Brain pericyte (primary cell): ENCODE data around the gene DOCK1.
"Not testable (repeated sequence)": the region's sequence is repeated elsewhere in the genome, so short reads cannot be mapped to it uniquely, and the experiment has no call there.

Source experiments
- DNase-seq: peaks from one replicate; pipeline ENCODE4 v3.0.0-alpha.2; 2012; ENCODE audit warnings: low read depth, low spot score

DOCK1 gene

DNA sequence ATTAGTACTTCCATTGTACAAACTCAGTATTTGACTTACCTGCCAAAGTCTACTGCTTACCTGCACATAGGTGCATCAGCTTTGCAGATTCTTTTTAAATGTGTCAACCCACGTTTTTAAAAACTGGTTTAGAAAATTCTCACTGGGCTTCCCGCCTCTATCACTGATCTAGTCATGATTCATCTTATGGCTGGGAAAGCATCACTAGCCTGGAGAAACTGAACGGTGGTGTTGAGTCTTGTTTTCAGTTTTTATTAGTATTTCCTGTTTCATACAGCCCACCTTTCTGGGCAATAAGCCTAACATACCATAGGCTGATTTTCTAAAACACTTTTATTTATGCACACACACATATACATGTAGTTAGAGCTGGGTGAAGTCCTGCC, 19.7 kb downstream of the DOCK1 start:
- DNase-seq = no peak

DNA sequence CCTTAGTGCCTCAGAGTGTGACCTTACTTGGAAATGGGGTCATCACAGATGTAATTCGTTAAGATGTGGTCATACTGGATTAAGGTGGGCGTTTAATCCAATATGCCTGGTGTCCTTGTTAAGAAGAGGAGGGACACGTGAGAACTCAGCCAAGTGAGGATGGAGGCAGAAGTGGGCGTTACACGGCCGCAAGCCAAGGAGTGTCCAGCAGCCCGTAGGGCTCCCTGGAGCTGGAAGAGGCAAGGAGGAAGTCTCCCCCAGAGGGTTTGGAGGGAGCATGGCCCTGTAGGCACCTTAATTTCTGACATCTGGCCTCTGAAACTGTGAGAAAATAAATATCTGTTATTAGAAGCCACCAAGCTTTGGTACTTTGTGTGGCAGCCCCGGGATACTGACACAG, 21.3 kb downstream of the DOCK1 start:
- no peak for DNase-seq

DNA sequence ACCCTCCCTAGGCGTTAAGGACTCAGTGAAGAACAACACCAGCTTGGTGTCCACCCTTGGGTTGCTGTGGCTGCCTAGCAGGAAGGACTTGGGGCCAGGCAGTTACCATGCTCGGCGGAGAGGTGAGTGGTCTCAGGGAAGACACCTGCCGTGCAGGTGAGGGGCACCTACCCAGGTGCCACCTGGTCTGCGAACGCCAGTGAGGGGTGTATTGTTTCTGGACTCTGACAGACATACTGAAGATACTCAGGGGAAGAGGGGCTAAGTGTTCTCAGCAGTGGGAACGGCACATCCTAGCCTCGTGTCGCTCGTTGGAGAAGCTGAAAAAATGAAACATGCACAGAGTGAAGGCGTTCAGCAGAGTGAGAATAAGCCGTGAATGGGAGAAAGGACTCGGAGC, 22.6 kb downstream of the DOCK1 start:
- no peak for DNase-seq

DNA sequence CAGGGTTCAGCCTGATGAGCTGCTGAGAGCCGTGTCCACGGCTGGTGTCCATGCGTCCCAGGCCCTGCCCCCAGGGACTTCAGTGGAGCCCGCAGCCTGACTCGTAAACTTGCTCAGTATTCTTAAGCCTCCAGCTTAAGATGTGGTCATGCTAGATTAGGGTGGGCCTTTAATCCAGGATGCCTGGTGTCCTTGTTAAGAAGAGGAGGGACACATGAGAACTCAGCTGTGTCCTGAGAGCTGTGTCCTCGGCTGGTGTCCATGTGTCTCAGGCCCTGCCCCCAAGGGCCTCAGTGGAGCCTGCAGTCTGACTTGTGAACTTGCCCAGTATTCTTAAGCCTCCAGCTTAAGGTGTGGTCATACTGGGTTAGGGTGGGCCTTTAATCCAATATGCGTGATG, 23.0 kb downstream of the DOCK1 start:
- DNase-seq = no peak

DNA sequence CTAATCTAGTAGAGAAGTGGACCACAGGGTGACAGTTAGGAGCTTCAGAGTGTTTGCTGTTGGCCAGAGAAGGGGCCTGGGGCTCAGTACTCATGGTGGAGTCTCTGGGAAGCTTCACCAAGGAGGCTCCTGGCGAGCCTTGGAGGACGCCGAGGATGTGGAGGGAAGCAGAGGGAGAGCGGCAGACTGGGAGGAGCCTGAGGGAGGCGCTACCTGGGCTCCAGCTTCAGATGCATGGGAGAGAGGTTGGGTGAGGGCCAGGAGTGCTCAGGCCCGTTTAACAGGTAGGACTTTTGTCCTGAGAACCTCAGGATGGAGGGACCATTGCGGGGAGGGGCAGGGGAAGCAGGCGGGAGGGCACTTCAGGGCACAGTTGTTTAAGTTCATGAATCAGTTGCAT, 24.2 kb downstream of the DOCK1 start:
- no peak for DNase-seq

DNA sequence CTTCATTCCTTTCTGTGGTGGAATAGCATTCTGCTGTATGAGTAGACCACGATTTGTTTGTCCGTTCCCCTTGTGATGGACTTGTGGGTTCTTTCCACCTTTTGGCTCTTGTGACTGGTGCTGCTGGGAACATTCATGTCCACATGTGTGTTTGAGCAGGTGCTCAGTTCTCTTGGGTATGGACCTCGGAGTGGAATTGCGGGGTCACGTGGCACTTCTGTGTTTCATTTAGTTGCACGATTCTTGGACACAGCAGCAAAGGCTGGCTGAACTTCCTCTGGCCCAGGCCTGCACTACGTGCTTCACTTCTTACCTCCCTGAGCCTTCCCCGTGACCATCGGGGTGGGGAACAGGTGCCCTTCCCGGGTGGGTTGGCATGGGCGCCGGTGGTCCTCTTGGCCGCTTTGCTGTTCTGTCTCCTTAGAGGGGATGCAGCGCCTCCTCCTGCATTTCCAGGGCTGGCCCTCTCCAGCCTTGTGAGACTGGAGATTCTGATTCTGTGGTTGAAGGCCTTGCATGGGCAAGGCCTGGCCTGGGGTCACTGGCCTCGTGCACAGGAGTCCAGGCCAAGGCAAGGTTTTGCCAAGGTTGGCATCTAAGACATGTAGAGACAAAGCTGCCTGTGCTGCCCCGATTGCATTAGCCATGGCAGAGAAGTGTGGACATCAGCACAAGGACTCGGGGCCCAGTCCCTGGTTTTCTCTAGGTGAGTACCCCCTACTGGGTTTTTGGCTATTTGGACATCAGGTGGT, 25.1 kb downstream of the DOCK1 start:
- DNase-seq = no peak

DNA sequence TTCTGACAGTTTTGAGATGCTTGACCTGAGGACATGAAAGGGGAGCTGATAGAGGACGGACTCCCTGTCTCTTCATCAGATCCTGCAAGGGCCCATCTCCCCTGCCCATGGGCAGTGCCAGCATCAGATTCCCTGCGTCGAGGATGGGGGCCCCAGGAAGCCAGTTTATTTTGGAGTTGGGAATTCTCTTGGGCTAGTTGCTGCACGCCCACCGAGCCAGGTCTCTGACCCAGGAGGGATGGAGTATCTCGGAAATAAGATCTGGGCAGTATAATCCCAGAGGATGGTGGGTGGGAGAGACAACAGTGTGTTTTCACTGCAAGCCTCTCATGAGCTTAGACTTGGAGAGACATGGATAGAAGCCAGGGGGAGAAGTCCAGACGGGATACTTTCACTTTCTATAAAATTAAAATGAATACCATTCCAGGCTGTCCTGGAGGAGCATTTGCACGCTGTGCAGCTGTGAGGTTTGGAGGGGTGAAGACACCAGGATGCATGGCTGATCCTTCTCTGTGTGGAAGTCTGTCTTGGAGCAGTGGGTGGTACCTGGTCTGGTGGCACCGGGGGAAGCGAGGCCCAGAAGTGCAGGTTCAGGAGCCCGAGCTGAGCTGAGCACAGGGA, 25.8 kb downstream of the DOCK1 start:
- no peak for DNase-seq

DNA sequence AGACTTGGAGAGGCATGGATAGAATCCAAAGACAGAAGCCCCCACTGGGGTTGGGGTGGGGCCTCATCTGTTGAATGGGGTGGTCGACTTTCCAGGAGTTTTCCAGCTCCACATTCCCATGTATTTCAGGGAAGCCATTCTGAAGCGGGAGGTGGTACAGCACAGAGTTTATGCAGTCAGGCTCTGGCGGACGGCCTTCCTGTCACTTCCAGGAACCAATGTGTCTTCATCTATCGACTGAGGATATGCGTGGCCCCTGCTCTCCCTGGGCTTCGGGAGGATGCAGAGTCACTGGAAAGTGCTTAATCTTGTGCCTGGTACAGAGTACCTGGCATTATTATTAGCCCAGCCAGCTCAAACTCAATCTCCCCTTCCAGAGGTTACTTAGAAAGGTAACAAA, 26.3 kb downstream of the DOCK1 start:
- DNase-seq = no peak

DNA sequence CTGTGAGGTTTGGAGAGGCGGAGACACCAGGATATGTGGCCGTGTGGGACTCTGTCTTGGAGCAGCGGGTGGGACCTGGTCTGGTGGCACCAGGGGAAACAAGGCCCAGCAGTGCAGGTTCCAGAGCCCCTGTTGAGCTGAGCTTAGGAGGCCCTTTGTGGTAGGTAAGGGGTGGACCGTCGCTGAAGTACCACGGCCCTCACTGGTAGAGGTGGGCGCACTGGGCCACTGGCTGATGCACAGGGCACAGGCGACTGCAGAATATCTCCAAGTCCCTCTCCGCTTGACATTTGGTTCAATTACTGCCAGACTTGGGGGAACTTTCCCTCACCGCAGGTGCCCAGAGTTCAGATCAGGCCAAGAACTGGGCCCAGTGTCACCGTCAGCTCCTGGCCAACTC, 27.3 kb downstream of the DOCK1 start:
- DNase-seq = no peak

DNA sequence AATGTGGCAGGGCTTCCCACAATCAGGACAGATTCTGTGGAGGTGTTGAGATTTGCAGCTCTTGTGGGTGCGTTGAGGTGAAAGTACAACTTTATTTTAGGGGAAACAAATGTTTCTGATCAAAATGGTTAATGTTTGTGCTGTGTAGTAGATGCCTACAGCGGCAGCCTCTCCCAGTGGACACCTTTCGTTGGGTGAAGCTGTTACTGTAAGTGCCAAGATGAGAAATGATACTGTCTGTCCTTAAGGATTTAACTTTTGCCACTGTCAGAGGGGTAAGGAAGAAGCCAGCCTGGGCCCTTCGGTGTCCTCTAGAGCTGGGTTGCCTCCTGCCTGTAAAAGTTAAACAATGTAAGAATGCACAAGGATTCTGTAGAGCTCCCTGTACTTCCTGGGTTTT, 27.9 kb downstream of the DOCK1 start:
- DNase-seq = no peak

DNA sequence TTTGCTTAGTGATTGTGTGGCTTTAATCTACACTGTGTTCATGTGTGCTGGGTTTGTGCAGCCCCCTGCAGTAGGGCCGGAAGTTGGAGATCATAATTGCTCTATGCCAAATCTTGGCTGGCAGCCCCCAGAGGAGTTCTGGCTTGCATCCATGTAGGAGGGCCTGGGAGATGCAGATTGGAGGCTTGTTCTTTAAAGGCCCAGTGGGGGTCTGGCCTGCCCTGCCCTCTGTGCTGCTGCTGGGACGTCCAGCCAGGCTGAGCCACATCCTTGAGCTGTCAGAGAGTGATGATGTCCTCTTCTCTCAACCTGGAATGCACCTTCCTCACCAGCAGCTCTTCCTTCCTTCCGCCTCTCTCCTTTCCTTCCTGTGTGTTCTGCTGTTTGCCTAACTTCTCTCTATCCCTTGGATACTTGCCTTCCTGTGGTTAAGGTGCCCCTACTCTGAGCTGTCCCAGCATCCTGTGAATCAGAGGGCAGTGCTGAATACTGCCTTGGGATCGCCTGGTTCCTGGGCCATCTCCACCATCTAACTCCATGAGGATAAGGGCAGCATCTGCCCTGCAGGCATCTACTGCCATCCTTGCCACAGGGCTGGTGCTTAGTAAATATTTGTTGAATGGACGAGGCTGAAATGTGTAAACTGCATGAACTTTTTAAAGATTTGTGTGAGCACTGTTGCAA, 30.2 kb downstream of the DOCK1 start:
- DNase-seq = peak; percentile 21

DNA sequence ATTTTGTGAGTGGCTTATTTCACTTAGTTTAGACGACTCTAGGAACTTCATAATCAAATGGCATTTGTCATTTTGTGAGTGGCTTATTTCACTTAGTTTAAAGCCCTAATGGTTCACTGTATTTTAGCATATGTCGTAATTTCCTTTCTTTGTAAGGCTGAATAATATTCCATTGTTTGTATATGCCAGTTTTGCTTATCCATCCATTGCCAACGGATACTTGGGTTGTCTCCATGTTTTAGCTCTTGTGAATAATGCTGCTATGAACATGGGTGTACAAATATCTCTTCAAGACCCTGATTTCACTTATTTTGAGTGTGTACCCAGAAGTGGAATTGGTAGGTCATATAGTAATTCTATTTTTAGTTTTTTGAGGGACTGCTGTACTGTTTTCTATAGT, 31.8 kb downstream of the DOCK1 start:
- no peak for DNase-seq

DNA sequence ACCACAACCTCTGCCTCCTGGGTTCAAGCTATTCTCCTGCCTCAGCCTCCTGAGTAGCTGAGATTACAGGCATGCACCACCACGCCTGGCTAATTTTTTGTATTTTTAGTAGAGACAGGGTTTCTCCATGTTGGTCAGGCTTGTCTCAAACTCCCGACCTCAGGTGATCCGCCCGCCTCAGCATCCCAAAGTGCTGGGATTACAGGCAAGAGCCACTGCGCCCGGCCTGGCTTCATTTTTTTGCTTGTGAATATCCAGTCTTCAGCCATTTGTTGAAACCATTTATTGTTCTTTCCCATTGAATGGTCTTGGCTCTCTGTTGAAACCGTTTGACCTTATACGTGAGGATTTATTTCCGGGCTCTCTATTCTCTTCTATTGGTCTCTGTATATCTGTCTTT, 32.9 kb downstream of the DOCK1 start:
- not testable (repeated sequence) for DNase-seq

DNA sequence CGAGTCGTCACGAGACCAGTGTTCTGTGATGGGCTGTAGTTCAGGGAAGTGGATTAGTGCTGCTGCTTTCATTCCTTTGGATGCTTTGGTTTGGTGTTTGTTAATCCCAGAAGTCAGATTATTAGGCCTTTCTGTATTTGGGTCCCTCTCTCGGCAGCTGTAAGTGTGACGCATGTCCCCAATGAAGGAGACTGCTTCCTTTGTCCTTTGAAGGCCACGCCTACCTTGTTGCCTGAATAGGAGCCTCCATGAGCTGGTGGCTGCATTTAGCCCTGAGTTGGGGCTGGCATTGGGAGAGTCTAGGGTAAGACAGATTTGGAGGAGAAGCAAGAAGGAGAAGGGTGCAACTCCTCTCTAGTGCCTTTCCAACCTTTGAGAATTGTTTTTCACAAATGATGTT, 34.5 kb downstream of the DOCK1 start:
- DNase-seq = no peak

DNA sequence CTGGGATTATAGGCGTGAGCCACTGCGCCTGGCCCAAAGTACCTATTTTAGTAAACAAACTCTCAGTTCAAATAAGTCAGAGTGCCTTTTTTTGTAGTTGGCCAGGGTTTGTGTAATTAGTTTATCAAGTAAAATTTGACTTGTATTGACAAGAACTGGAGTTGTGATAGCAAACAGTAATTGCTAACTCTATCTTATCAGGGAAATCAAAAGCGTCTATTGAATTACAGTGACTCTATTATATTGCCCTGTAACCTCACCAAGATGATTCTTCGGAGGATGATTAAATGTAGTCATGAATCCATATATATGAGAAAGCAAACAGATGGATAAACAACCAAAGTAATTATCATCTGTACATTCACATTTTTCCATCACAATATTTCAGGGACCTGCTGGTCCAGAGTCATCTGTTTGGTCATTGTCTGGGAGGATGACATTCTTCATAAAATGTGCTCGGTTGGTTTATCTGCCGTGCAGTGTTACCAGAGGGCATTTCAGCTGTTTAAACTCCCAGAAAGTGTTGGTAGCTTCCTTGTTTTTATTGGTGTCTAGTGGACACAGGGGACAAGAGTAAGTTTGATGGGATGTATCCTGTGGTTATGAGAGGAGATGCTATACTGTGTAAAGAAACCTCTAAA, 35.6 kb downstream of the DOCK1 start:
- no peak for DNase-seq

DNA sequence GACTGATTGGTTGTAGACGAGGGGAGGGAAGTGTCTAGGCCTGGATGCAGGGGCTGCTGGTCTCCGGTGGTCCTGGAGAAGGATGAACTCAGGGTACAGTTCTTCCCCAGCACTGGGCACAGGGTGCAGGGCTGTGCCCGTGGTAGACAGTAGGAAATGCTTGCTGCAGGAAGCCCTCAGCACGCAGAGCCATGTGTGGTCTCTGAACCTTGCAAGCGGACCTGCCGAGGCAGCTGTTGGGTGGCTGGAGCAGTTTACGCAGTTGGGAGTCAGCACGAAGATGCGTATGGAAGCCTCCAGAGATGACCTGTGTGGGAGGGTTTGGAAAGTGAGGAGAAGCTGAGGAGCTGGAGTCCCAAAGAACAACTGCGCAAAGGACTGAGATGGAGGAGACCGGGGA, 39.0 kb downstream of the DOCK1 start:
- DNase-seq = no peak

DNA sequence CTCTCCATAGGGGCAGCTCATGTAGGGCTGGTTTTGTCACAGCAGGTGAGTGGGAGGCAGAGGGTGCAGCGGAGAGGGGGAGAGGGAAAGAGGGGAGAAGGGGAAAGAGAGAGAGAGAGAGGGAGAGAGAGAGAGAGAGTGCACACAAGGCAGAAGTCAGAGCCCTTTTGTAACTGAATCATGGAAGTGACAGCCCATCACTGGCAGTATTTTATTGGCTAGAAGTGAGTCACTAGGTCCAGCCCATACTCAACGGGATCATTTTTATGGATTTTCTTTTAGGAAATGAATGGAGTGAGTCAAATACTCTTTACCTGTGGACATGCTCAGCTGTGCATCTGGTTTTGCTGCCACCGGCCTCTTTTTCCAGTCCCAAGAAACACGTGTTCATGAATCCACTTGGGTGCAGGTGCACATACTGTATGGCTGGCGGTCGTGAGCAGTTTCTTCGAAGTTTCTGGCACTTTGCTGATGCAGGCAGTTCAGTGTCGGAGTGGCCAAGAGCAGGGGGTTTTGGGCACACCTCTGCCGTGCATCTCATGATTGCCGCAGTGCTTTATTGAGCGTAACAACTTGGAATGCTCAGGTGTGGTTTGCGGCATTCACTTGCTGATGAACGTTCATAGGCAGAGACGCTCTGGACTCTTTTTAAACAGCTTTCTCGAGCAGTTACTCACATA, 40.3 kb downstream of the DOCK1 start:
- DNase-seq = no peak

DNA sequence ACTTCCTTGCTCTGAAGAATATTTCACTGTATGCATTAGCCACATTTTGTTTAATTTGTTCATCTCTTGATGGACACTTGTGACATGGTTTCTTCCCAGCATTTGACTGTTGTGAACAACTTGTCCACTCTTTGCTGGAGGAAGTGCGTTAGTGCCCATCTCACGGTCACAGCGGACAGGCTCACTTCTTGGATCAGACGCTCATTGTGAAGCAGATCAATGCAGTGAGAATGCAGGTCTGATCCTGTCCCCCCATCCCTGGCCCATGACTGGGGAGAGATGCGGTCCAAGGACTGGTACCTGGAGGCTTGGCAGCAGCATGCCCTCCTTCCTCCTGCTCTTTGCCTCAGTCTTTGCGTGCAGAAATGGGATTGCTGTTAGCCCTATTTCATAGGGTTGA, 41.5 kb downstream of the DOCK1 start:
- DNase-seq = no peak

DNA sequence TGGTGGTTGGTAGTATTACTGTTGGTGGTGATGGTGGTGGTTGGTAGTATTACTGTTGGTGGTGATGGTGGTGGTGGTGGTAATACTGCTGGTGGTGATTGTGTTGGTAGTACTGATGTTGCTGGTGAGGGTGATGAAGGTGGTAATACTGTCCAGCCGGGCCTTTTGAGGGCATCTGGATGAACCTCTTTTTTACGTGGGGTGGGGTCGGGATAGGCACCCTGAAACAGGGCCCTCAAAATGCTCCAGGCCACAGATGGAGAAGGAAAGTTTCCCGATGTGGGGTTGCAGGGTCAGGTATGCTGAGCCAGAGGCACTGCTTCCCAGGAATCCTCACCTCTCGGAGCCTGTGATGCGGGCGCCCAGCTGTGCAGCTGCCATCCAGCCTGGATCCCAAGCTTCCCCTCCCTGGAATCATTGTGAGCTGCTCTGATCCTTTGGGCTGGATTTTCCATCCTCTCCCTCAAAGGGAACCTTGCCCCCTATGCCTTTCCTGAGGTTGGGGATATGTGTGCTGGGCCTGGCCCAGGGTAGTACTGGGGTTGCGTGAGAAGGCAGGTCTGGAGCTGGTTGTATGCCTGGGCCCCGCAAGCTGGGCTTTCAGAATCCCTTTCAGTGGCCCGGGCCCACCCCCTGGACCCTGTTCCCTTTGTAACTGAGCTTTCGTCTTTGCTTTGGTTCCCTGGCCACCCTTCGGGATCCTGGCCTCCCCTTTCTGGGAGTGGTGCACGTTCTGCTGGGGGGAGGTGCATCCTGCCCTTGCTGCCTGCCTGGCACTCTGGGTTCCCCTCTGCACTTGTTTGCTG, 43.3 kb downstream of the DOCK1 start:
- no peak for DNase-seq

DNA sequence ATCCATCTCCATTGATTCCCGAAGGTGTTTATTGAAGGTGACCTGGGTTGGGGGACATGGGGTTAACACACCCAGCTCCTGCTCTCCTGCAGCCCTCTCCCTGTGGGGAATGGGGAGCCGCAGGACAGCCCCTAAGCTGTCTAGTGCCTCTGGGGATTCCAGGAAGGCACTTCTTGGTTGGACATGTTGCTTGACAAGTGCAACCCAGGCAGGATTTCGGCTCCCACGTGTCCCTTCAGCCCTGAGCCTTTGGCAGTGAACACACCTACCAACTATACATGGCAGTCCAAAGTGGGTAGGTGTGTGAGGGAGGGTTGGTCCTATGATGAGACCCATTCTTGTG, 43.9 kb downstream of the DOCK1 start:
- DNase-seq = no peak

DNA sequence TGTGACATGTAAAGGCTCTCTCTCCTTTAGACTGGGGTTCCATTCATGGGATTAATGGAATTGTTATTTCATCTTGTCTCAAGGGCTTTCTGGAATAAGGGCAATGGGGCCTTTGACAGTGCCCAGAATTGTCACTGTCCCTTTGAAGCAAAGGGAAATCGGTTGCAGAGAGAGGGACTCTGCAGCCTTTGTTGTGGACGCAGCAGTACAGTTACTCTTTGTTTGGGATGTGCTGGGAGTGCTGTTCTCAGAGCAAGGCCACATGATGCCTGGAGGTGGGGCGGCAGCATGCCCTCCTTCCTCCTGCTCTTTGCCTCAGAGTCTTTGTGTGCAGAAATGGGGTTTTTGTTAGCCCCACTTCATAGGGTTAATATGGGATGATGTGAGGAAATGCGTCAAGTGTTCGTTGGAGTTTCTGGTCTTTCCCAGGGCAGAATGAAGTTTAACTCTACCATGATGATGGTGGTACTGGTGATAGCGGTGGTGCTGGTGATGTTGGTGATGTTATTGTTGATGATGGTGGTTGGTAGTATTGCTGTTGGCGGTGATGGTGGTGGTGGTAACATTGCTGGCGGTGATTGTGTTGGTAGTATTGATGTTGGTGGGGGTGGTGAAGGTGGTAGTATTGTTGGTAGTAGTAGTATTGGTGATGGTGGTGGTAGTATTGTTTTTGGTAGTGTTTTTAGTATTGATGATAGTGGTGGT, 45.3 kb downstream of the DOCK1 start:
- DNase-seq = no peak
